ENCODE measurements around the gene CALCOCO2.
"Not testable (repeated sequence)": the region's sequence is repeated elsewhere in the genome, so short reads cannot be mapped to it uniquely, and the experiment has no call there.

DNA sequence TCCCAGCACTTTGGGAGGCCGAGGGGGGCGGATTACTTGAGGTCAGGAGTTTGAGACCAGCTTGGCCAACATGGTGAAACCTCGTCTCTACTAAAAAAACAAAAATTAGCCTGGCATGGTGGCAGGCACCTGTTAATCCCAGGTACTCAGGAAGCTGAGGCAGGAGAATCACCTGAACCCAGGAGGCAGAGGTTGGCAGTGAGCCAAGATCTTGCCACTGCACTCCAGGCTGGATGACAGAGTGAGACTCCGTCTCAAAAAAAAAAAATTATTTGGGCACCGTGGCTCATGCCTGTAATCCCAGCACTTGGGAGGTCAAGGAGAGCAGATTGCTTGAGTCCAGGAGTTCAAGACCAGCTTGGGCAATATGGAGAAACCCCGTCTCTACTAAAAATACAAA is 9.9 kb upstream of the CALCOCO2 start:
- TF ChIP-seq, protein P1, sequence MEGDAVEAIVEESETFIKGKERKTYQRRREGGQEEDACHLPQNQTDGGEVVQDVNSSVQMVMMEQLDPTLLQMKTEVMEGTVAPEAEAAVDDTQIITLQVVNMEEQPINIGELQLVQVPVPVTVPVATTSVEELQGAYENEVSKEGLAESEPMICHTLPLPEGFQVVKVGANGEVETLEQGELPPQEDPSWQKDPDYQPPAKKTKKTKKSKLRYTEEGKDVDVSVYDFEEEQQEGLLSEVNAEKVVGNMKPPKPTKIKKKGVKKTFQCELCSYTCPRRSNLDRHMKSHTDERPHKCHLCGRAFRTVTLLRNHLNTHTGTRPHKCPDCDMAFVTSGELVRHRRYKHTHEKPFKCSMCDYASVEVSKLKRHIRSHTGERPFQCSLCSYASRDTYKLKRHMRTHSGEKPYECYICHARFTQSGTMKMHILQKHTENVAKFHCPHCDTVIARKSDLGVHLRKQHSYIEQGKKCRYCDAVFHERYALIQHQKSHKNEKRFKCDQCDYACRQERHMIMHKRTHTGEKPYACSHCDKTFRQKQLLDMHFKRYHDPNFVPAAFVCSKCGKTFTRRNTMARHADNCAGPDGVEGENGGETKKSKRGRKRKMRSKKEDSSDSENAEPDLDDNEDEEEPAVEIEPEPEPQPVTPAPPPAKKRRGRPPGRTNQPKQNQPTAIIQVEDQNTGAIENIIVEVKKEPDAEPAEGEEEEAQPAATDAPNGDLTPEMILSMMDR (IDR thresholded peaks at IDR 0.05; ENCODE audit: low read depth, low read length): not testable (repeated sequence)
- TF ChIP-seq EZH2phosphoT487 (IDR thresholded peaks at IDR 0.05; ENCODE audit: low read depth): not testable (repeated sequence)
